IMR-90 (cell line): ENCODE measurements around the gene KCNJ6. TPM values are rescaled to one million over a fixed set of nuclear protein-coding genes. Genes with fewer than 3 reads are reported as not detected.
A peak's percentile ranks its signal among the peaks of the same experiment; 100 is the strongest.

Source experiments
- ATAC-seq: fragments of 200-7000 bp; cut with Tn5 transposase; 2 replicates; pipeline ENCODE4 v1.9.1; 2020; ENCODE audit warnings: low read depth, mild to moderate bottlenecking, moderate library complexity
- BruUV-seq: library from RNA; stranded (reverse); fragments of 400-500 nt; replicated peaks from 2 replicates; lab custom pipeline; 2021; lab: Mats Ljungman, UMichigan
- CTCF ChIA-PET: fragments of 300-600 bp; formaldehyde crosslinking; extraction: SDS; loops from one replicate; lab custom pipeline; 2021; ENCODE audit warnings: antibody characterized with exemption; lab: Yijun Ruan, JAX
- POLR2A ChIA-PET: fragments of 300-600 bp; sonication (Branson Sonifier 250); formaldehyde crosslinking; loops from one replicate; lab custom pipeline; 2022; ENCODE audit warnings: antibody characterized with exemption; ENCODE audit not compliant: unreplicated experiment; lab: Charles Lee
- DNase-seq: peaks from one replicate; pipeline ENCODE4 v3.0.0; 2013
- H2AFZ ChIP-seq: replicated peaks from 2 replicates; pipeline ENCODE3; 2013; ENCODE audit warnings: low read length, mild to moderate bottlenecking; ENCODE audit not compliant: poor library complexity
- H2AK5ac ChIP-seq: 2 replicates; pipeline ENCODE4 v1.6.1; 2013; ENCODE audit warnings: low read depth, low read length, inconsistent platforms
- H2AK9ac ChIP-seq: replicated peaks from 2 replicates; pipeline ENCODE3; 2013; ENCODE audit warnings: mild to moderate bottlenecking, low read depth, low read length, moderate library complexity; ENCODE audit not compliant: poor library complexity
- H2BK120ac ChIP-seq: 2 replicates; pipeline ENCODE4 v1.6.1; 2013; ENCODE audit warnings: low read depth, low read length, inconsistent platforms
- H2BK15ac ChIP-seq: 3 replicates; pipeline ENCODE4 v1.6.1; 2013; ENCODE audit warnings: low read depth, low read length, inconsistent platforms
- H2BK20ac ChIP-seq: 2 replicates; pipeline ENCODE4 v1.6.1; 2013; ENCODE audit warnings: low read depth, mild to moderate bottlenecking, inconsistent platforms, low read length, moderate library complexity
- H2BK5ac ChIP-seq: 2 replicates; pipeline ENCODE4 v1.6.1; 2013; ENCODE audit warnings: mild to moderate bottlenecking, low read depth, low read length, inconsistent platforms; ENCODE audit not compliant: poor library complexity, severe bottlenecking
- H3K14ac ChIP-seq: replicated peaks from 2 replicates; pipeline ENCODE4 v1.6.1; 2013; ENCODE audit warnings: low read depth, low read length, inconsistent platforms
- H3K18ac ChIP-seq: 2 replicates; pipeline ENCODE4 v1.6.1; 2013; ENCODE audit warnings: low read depth, low read length, control low read depth
- H3K23ac ChIP-seq: 2 replicates; pipeline ENCODE4 v1.6.1; 2013; ENCODE audit warnings: low read depth, low read length, inconsistent platforms
- H3K27ac ChIP-seq: 2 replicates; pipeline ENCODE4 v1.5.1; 2013; ENCODE audit warnings: mild to moderate bottlenecking, control low read depth, low read length; ENCODE audit not compliant: insufficient read depth
- H3K27me3 ChIP-seq: 2 replicates; pipeline ENCODE4 v1.6.1; 2013; ENCODE audit warnings: low read length; ENCODE audit not compliant: control insufficient read depth, insufficient read depth
- H3K36me3 ChIP-seq: 2 replicates; pipeline ENCODE4 v1.6.1; 2013; ENCODE audit warnings: low read length, mixed read lengths; ENCODE audit not compliant: control insufficient read depth, insufficient read depth
- H3K4ac ChIP-seq: 2 replicates; pipeline ENCODE4 v1.6.1; 2013; ENCODE audit warnings: low read depth, low read length, inconsistent platforms
- H3K4me1 ChIP-seq: 2 replicates; pipeline ENCODE4 v1.6.1; 2013; ENCODE audit warnings: low read length, mixed read lengths; ENCODE audit not compliant: control insufficient read depth, insufficient read depth
- H3K4me2 ChIP-seq: 2 replicates; pipeline ENCODE4 v1.6.1; 2013; ENCODE audit warnings: low read depth, mild to moderate bottlenecking, control low read depth, low read length, moderate library complexity
- H3K4me3 ChIP-seq: 2 replicates; pipeline ENCODE4 v1.5.1; 2013; ENCODE audit warnings: low read depth, mild to moderate bottlenecking, control low read depth, low read length, moderate library complexity; ENCODE audit not compliant: insufficient read depth
- H3K56ac ChIP-seq: 2 replicates; pipeline ENCODE4 v1.6.1; 2013; ENCODE audit warnings: low read length, inconsistent platforms; ENCODE audit not compliant: insufficient read depth; ENCODE audit errors: extremely low read depth
- H3K79me1 ChIP-seq, 2 experiments: 2 replicates each; pipeline ENCODE4 v1.6.1; 2013; ENCODE audit warnings: low read length in 2 of 2, inconsistent platforms in 1 of 2, low read depth in 1 of 2
- H3K9ac ChIP-seq: 2 replicates; pipeline ENCODE4 v1.6.1; 2013; ENCODE audit warnings: low read depth, low read length, control low read depth
- H3K9me1 ChIP-seq: 2 replicates; pipeline ENCODE4 v1.6.1; 2013; ENCODE audit warnings: low read length, inconsistent platforms; ENCODE audit not compliant: insufficient read depth
- H3K9me3 ChIP-seq: 2 replicates; pipeline ENCODE4 v1.6.1; 2013; ENCODE audit warnings: low read length; ENCODE audit not compliant: control insufficient read depth, insufficient read depth
- H4K20me1 ChIP-seq: 2 replicates; pipeline ENCODE4 v1.6.1; 2013; ENCODE audit warnings: low read length, inconsistent platforms; ENCODE audit not compliant: insufficient read depth
- H4K5ac ChIP-seq: 2 replicates; pipeline ENCODE4 v1.6.1; 2013; ENCODE audit warnings: mild to moderate bottlenecking, low read depth, low read length, control low read depth
- H4K8ac ChIP-seq, 2 experiments: 2 replicates each; pipeline ENCODE4 v1.6.1; 2013; ENCODE audit warnings: low read depth in 2 of 2, low read length in 2 of 2, control low read depth in 1 of 2, inconsistent platforms in 1 of 2
- H4K91ac ChIP-seq: 2 replicates; pipeline ENCODE4 v1.6.1; 2013; ENCODE audit warnings: low read depth, low read length, inconsistent platforms; ENCODE audit not compliant: insufficient read depth
- FOS ChIP-seq: fragments of 150-350 bp; IDR thresholded peaks from 2 replicates; pipeline ENCODE4 v1.6.1; 2016; ENCODE audit warnings: low read depth, low read length
- SMC3 ChIP-seq: fragments of 150-350 bp; IDR thresholded peaks from 2 replicates; pipeline ENCODE4 v1.6.1; 2016; ENCODE audit warnings: low read depth, mild to moderate bottlenecking, antibody characterized with exemption, low read length, moderate library complexity
- WGBS, 2 experiments: methylation state at CpG; one replicate each; pipeline versions ENCODE4 v1.1.5 to v1.1.7; 2013; ENCODE audit warnings: missing lambda C conversion rate in 2 of 2; ENCODE audit not compliant: insufficient read length in 1 of 2; ENCODE audit errors: extremely low coverage in 2 of 2; 5-methylcytosine and 5-hydroxymethylcytosine counted together
- dilution Hi-C: fragments of 300-500 bp; cut with HindIII; formaldehyde crosslinking; loops from one replicate; pipeline ENCODE4 v1.14.3; 2018; ENCODE audit warnings: low sequenced_read_pairs; ENCODE audit not compliant: unreplicated experiment
- in situ Hi-C: fragments of 300-500 bp; cut with MboI; formaldehyde crosslinking; loops from 3 replicates; pipeline ENCODE4 v1.14.3; 2019; ENCODE audit warnings: low sequenced_read_pairs, inconsistent platforms, mixed read lengths
- intact Hi-C: fragments of 100-400 bp; cut with micrococcal nuclease; formaldehyde crosslinking; loops from 2 replicates; pipeline ENCODE4 v1.10.0; 2022
- polyA plus RNA-seq, 3 experiments: library from polyadenylated mRNA; depleted of rRNA; stranded (reverse); fragments of >200 nt; gene quantifications; 2 replicates each; pipeline ENCODE4 v1.2.3, GENCODE V29; 2012; ENCODE audit warnings: low replicate concordance in 1 of 3
- total RNA-seq: library from RNA; depleted of rRNA; stranded (reverse); fragments of >200 nt; gene quantifications from 2 replicates; pipeline ENCODE4 v1.2.3, GENCODE V29; 2012
- TF ChIP-seq, protein P1 (sequence below): fragments of 150-350 bp; IDR thresholded peaks from 2 replicates; pipeline ENCODE4 v1.6.1; 2016; ENCODE audit warnings: low read depth, mild to moderate bottlenecking, low read length, moderate library complexity, borderline replicate concordance
- TF ChIP-seq, protein P2 (sequence below): fragments of 150-350 bp; IDR thresholded peaks from 2 replicates; pipeline ENCODE4 v1.6.1; 2017; ENCODE audit warnings: mild to moderate bottlenecking, antibody characterized with exemption, low read length, low read depth

The KCNJ6 gene
- total and polyA plus RNA-seq, 2 of the 4 experiments (the other 2 are of a cell fraction), result under 0.01 to 0.02 TPM

DNA sequence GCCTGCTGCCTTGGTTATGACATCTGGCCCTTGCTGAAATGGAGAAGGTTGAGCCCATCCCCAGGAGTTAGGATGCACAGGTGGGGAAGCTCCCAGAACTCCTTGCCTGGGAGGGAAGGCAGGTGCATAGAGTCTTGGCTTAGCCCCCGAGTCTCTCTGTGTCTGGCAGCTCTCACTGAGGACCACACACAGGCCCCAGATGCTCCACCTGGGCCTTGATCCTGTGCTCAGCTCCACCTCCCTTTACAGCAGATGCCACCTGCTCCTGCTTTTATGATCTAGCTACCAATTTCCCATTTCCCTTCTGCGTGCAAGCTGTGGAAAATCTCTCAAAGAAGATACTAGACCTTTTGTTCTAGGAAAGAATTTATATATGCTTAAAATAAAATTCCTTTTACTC is 28.8 kb upstream of the KCNJ6 start:
- Histone ChIP-seq H3K14ac (no peak overlapping the region), H3K18ac (no peak overlapping the region), H2AK5ac (no peak overlapping the region), H3K4me1 (no peaks in the 10 kb centered on the region), H2AFZ (peak overlapping the region; percentile 3), H4K91ac (no peak overlapping the region), H4K8ac (no peak overlapping the region), H3K27ac (no peak overlapping the region), H4K20me1 (no peaks in the 10 kb centered on the region; the same call in 1 of the 2 replicates), H3K23ac (no peak overlapping the region), H3K36me3 (no peaks in the 10 kb centered on the region), H3K9me1 (no peaks in the 10 kb centered on the region), H2BK5ac (no peak overlapping the region), H4K5ac (no peak overlapping the region), H3K27me3 (peaks cover 4% of the 10 kb centered on the region), H2BK20ac (no peak overlapping the region), H3K79me1 (no peaks in the 10 kb centered on the region), H2BK120ac (no peak overlapping the region), H2AK9ac (no peak overlapping the region), H3K9me3 (no peaks in the 10 kb centered on the region), H3K56ac (no peak overlapping the region), H3K9ac (no peak overlapping the region), H3K4me2 (no peak overlapping the region), H2BK15ac (no peak overlapping the region), H3K4me3 (no peak overlapping the region), H3K4ac (no peak overlapping the region)
- POLR2A ChIA-PET, result no interaction called here
- TF ChIP-seq, protein P1, sequence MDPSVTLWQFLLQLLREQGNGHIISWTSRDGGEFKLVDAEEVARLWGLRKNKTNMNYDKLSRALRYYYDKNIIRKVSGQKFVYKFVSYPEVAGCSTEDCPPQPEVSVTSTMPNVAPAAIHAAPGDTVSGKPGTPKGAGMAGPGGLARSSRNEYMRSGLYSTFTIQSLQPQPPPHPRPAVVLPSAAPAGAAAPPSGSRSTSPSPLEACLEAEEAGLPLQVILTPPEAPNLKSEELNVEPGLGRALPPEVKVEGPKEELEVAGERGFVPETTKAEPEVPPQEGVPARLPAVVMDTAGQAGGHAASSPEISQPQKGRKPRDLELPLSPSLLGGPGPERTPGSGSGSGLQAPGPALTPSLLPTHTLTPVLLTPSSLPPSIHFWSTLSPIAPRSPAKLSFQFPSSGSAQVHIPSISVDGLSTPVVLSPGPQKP, result no peak
- TF ChIP-seq FOS, result no peak
- no peak for TF ChIP-seq SMC3
- TF ChIP-seq, protein P2, sequence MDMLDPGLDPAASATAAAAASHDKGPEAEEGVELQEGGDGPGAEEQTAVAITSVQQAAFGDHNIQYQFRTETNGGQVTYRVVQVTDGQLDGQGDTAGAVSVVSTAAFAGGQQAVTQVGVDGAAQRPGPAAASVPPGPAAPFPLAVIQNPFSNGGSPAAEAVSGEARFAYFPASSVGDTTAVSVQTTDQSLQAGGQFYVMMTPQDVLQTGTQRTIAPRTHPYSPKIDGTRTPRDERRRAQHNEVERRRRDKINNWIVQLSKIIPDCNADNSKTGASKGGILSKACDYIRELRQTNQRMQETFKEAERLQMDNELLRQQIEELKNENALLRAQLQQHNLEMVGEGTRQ, result no peak
- dilution Hi-C loops, result no loop called here
- ATAC-seq, result no peak
- no TSS peak for BruUV-seq
- no CpG with 5 or more reads among the region's 2 CpGs for WGBS, 2 experiments
- CTCF ChIA-PET, result no interaction called here
- in situ Hi-C loops, result loop anchor here (25.0 kb wide), 1 partner anchor 417 kb away; no protein-coding TSS in a partner anchor
- DNase-seq, result no peak
- intact Hi-C loops, result loop anchor here (5.0 kb wide), 1 partner anchor 1517 kb away; no protein-coding TSS in a partner anchor
